H9 (cell line): ENCODE results near the gene FAM53A. TPM values are rescaled to one million over a fixed set of nuclear protein-coding genes. Genes with fewer than 3 reads are reported as not detected.

ENCODE experiments used
- DNase-seq: peaks from one replicate; pipeline ENCODE4 v3.0.0-alpha.2; 2017
- H2AFZ ChIP-seq: one replicate; pipeline ENCODE4 v1.6.1; 2013; ENCODE audit warnings: mild to moderate bottlenecking, low read length, control low read depth, moderate library complexity
- H2AK5ac ChIP-seq: 2 replicates; pipeline ENCODE4 v1.6.1; 2013; ENCODE audit warnings: low read length, control low read depth, mixed read lengths; ENCODE audit not compliant: insufficient read length
- H2BK120ac ChIP-seq: one replicate; pipeline ENCODE4 v1.6.1; 2013; ENCODE audit warnings: low read depth, mild to moderate bottlenecking, low read length, control low read depth, inconsistent platforms; ENCODE audit not compliant: poor library complexity, severe bottlenecking
- H2BK12ac ChIP-seq: 2 replicates; pipeline ENCODE4 v1.6.1; 2013; ENCODE audit warnings: low read length, control low read depth, mixed read lengths, low read depth; ENCODE audit not compliant: insufficient read length
- H2BK15ac ChIP-seq: 2 replicates; pipeline ENCODE4 v1.6.1; 2013; ENCODE audit warnings: low read depth, low read length, control low read depth
- H2BK20ac ChIP-seq: one replicate; pipeline ENCODE4 v1.6.1; 2013; ENCODE audit warnings: low read depth, mild to moderate bottlenecking, low read length, control low read depth, inconsistent platforms; ENCODE audit not compliant: poor library complexity, severe bottlenecking
- H2BK5ac ChIP-seq: 2 replicates; pipeline ENCODE4 v1.6.1; 2013; ENCODE audit warnings: low read length, control low read depth, mixed read lengths; ENCODE audit not compliant: insufficient read length
- H3K14ac ChIP-seq: 2 replicates; pipeline ENCODE4 v1.6.1; 2013; ENCODE audit warnings: low read length, control low read depth; ENCODE audit not compliant: insufficient read depth
- H3K18ac ChIP-seq: 2 replicates; pipeline ENCODE4 v1.6.1; 2013; ENCODE audit warnings: low read depth, mild to moderate bottlenecking, mixed read lengths, low read length, control low read depth; ENCODE audit not compliant: insufficient read length
- H3K23ac ChIP-seq: 2 replicates; pipeline ENCODE4 v1.6.1; 2013; ENCODE audit warnings: low read length, control low read depth, mixed read lengths, low read depth; ENCODE audit not compliant: insufficient read length
- H3K23me2 ChIP-seq: 2 replicates; pipeline ENCODE4 v1.6.1; 2013; ENCODE audit warnings: low read depth, mild to moderate bottlenecking, mixed read lengths, low read length, control low read depth; ENCODE audit not compliant: insufficient read length, poor library complexity, severe bottlenecking
- H3K27ac ChIP-seq: 2 replicates; pipeline ENCODE4 v1.5.1; 2013; ENCODE audit warnings: low read length, control low read depth, mixed read lengths, low read depth; ENCODE audit not compliant: insufficient read length
- H3K27me3 ChIP-seq: 2 replicates; pipeline ENCODE4 v1.6.1; 2013; ENCODE audit warnings: low read length, control low read depth, inconsistent platforms; ENCODE audit not compliant: insufficient read depth
- H3K4ac ChIP-seq: 2 replicates; pipeline ENCODE4 v1.6.1; 2013; ENCODE audit warnings: low read depth, mild to moderate bottlenecking, control low read depth, inconsistent platforms, low read length, moderate library complexity
- H3K4me1 ChIP-seq: 2 replicates; pipeline ENCODE4 v1.6.1; 2013; ENCODE audit warnings: low read length, control low read depth, inconsistent platforms; ENCODE audit not compliant: insufficient read depth
- H3K4me2 ChIP-seq: 2 replicates; pipeline ENCODE4 v1.6.1; 2013; ENCODE audit warnings: low read length, control low read depth, mixed read lengths; ENCODE audit not compliant: insufficient read length, insufficient read depth
- H3K56ac ChIP-seq: 2 replicates; pipeline ENCODE4 v1.6.1; 2013; ENCODE audit warnings: low read depth, mild to moderate bottlenecking, mixed read lengths, low read length, control low read depth; ENCODE audit not compliant: insufficient read length
- H3K79me1 ChIP-seq: 2 replicates; pipeline ENCODE4 v1.6.1; 2013; ENCODE audit warnings: low read depth, mild to moderate bottlenecking, moderate library complexity, low read length, control low read depth, inconsistent platforms; ENCODE audit not compliant: insufficient read depth, poor library complexity, severe bottlenecking
- H3K79me2 ChIP-seq: 2 replicates; pipeline ENCODE4 v1.6.1; 2013; ENCODE audit warnings: low read length, control low read depth, inconsistent platforms; ENCODE audit not compliant: insufficient read depth
- H3K9ac ChIP-seq: 2 replicates; pipeline ENCODE4 v1.6.1; 2013; ENCODE audit warnings: low read length, control low read depth, mixed read lengths; ENCODE audit not compliant: insufficient read length; ENCODE audit errors: extremely low read depth
- H3K9me3 ChIP-seq: one replicate; pipeline ENCODE4 v1.6.1; 2013; ENCODE audit warnings: low read depth, low read length, inconsistent platforms; ENCODE audit not compliant: control insufficient read depth
- H3T11ph ChIP-seq: one replicate; pipeline ENCODE4 v1.6.1; 2013; ENCODE audit warnings: mild to moderate bottlenecking, low read length, control low read depth, inconsistent platforms
- H4K20me1 ChIP-seq: one replicate; pipeline ENCODE4 v1.6.1; 2013; ENCODE audit not compliant: control insufficient read depth, insufficient read length, insufficient read depth
- H4K5ac ChIP-seq: 2 replicates; pipeline ENCODE4 v1.6.1; 2013; ENCODE audit warnings: low read depth, mild to moderate bottlenecking, mixed read lengths, low read length, control low read depth; ENCODE audit not compliant: insufficient read length
- H4K8ac ChIP-seq: replicated peaks from 2 replicates; pipeline ENCODE4 v1.6.1; 2013; ENCODE audit warnings: low read length, control low read depth, mixed read lengths, low read depth; ENCODE audit not compliant: insufficient read length
- H4K91ac ChIP-seq: 2 replicates; pipeline ENCODE4 v1.6.1; 2013; ENCODE audit warnings: low read depth, mild to moderate bottlenecking, moderate library complexity, mixed read lengths, low read length, control low read depth; ENCODE audit not compliant: insufficient read length
- H3K27ac Mint-ChIP-seq, 3 experiments: 2 replicates in 2 of 3; 3 replicates in 1 of 3; pipeline ENCODE4 v1.8.0; 2020 to 2021; ENCODE audit warnings: mixed read lengths in 3 of 3, mild to moderate bottlenecking in 1 of 3, moderate library complexity in 1 of 3
- H3K27me3 Mint-ChIP-seq: 2 replicates; pipeline ENCODE4 v1.8.0; 2021; ENCODE audit warnings: low read depth, mild to moderate bottlenecking, moderate library complexity, mixed read lengths
- H3K36me3 Mint-ChIP-seq, 3 experiments: 2 replicates in 2 of 3; 3 replicates in 1 of 3; pipeline ENCODE4 v1.8.0; 2020 to 2021; ENCODE audit warnings: low read depth in 3 of 3, mixed read lengths in 3 of 3; ENCODE audit not compliant: insufficient read depth in 1 of 3
- H3K4me1 Mint-ChIP-seq, 2 experiments: 2 replicates each; pipeline ENCODE4 v1.8.0; 2020; ENCODE audit warnings: mixed read lengths in 2 of 2
- H3K4me3 Mint-ChIP-seq, 2 experiments: 2 replicates in 1 of 2; 3 replicates in 1 of 2; pipeline ENCODE4 v1.8.0; 2020 to 2021; ENCODE audit warnings: mild to moderate bottlenecking in 2 of 2, mixed read lengths in 2 of 2, moderate library complexity in 1 of 2
- H3K9me3 Mint-ChIP-seq, 2 experiments: 2 replicates in 1 of 2; 3 replicates in 1 of 2; pipeline ENCODE4 v1.8.0; 2020; ENCODE audit warnings: mild to moderate bottlenecking in 2 of 2, mixed read lengths in 2 of 2, moderate library complexity in 1 of 2
- CTCF ChIP-seq: fragments of 200-600 bp; sonication (generic); conservative IDR thresholded peaks from 3 replicates; pipeline ENCODE4 v1.8.0; 2021; ENCODE audit warnings: antibody characterized with exemption, mild to moderate bottlenecking
- WGBS: extraction: QIAGEN DNeasy Blood & Tissue Kit; methylation state at CpG from one replicate; pipeline ENCODE4 v1.1.7; 2013; ENCODE audit warnings: missing lambda C conversion rate, low lambda C conversion rate, mixed read lengths; ENCODE audit not compliant: insufficient read length; ENCODE audit errors: extremely low coverage; 5-methylcytosine and 5-hydroxymethylcytosine counted together
- total RNA-seq: library from RNA; stranded (reverse); gene quantifications from 2 replicates; pipeline ENCODE4 v1.2.1, GENCODE V29; 2021

The FAM53A gene
- total RNA-seq, 1 experiment from 2014 or later = 2.4 TPM

- Histone ChIP-seq H4K20me1 (no peaks in the 10 kb centered on the region), H2AK5ac (no peak overlapping the region), H3K4ac (no peak overlapping the region), H2BK15ac (no peak overlapping the region), H3K4me2 (peak overlapping the region; percentile 26), H2BK12ac (no peak overlapping the region), H3K27ac (no peak overlapping the region), H2BK20ac (no peak overlapping the region), H3K79me2 (no peaks in the 10 kb centered on the region), H3K4me1 (no peaks in the 10 kb centered on the region), H3K27me3 (peaks cover 7% of the 10 kb centered on the region; the same call in 1 of the 2 replicates), H3K79me1 (no peaks in the 10 kb centered on the region), H3K18ac (no peak overlapping the region), H3K14ac (no peak overlapping the region), H3T11ph (no peak overlapping the region), H3K9ac (no peak overlapping the region), H2AFZ (no peak overlapping the region), H2BK120ac (no peak overlapping the region), H2BK5ac (no peak overlapping the region), H3K9me3 (no peaks in the 10 kb centered on the region), H3K23ac (no peak overlapping the region), H3K56ac (no peak overlapping the region), H4K8ac (no peak overlapping the region), H4K91ac (no peak overlapping the region), H3K23me2 (peaks cover 2% of the 10 kb centered on the region), H4K5ac (no peak overlapping the region)
- no peak for TF ChIP-seq CTCF
- Mint-ChIP-seq H3K9me3 (peaks cover 2% of the 10 kb centered on the region in 2 experiments; a peak in 1 of 5 replicates), H3K27me3 (peaks cover 29% of the 10 kb centered on the region), H3K4me3 (peak overlapping the region; percentile 64 to 86), H3K27ac (peak overlapping the region in 1 of 3 experiments; percentile 70; a peak in 1 of 7 replicates), H3K4me1 (peaks cover 16% of the 10 kb centered on the region in 2 experiments), H3K36me3 (no peaks in the 10 kb centered on the region)
- no peak for DNase-seq
- WGBS = no CpG with 5 or more reads among the region's 13 CpGs
These were observed 815 bp downstream of the FAM53A start for GRCh38 chr4:1683261-1683735.
